ENCODE measurements around the gene ERFE.

The ERFE gene

GRCh38 chr2:238137885-238138284, 20.9 kb upstream of the ERFE start:
- ChIA-PET CTCF (no interaction called here), POLR2A (no interaction called here)
- TF ChIP-seq SUZ12 (IDR thresholded peaks at IDR 0.05) (no peak), L3MBTL2 (conservative IDR thresholded peaks at IDR 0.05) (no peak), BHLHE40 (IDR thresholded peaks at IDR 0.05; ENCODE audit: borderline replicate concordance) (no peak), ZNF384 (IDR thresholded peaks at IDR 0.05) (no peak), HDGF (IDR thresholded peaks at IDR 0.05; ENCODE audit: borderline replicate concordance) (no peak), CTBP1 (IDR thresholded peaks at IDR 0.05; ENCODE audit: borderline replicate concordance) (no peak), FOXA1 (IDR thresholded peaks at IDR 0.05) (no peak), FOXM1 (IDR thresholded peaks at IDR 0.05; ENCODE audit: borderline replicate concordance) (no peak), ELF4 (IDR thresholded peaks at IDR 0.05) (no peak), FOXK2 (IDR thresholded peaks at IDR 0.05) (no peak)
- DNase-seq (ENCODE audit: extremely low spot score): no peak

- POLR2A ChIA-PET: no interaction called here
- no peak for DNase-seq (ENCODE audit: extremely low spot score)
- TF ChIP-seq FOXM1 (IDR thresholded peaks at IDR 0.05; ENCODE audit: borderline replicate concordance) (no peak), ZNF384 (IDR thresholded peaks at IDR 0.05) (no peak), FOXK2 (IDR thresholded peaks at IDR 0.05) (no peak), CTBP1 (IDR thresholded peaks at IDR 0.05; ENCODE audit: borderline replicate concordance) (no peak), FOXA1 (IDR thresholded peaks at IDR 0.05) (no peak), HDGF (IDR thresholded peaks at IDR 0.05; ENCODE audit: borderline replicate concordance) (no peak), TARDBP (IDR thresholded peaks at IDR 0.05) (no peak), ARNT (IDR thresholded peaks at IDR 0.05) (no peak), L3MBTL2 (conservative IDR thresholded peaks at IDR 0.05) (no peak)
- CTCF ChIA-PET: no interaction called here
These were observed 20.2 kb upstream of the ERFE start, which contains the start of gene KLHL30 for GRCh38 chr2:238138331-238139195. KLHL30 (plus strand) TSS chr2:238138668; CDS start chr2:238140755, 2,087 bp downstream.

- TF ChIP-seq TARDBP (IDR thresholded peaks at IDR 0.05) (no peak), CTBP1 (IDR thresholded peaks at IDR 0.05; ENCODE audit: borderline replicate concordance) (no peak), FOXM1 (IDR thresholded peaks at IDR 0.05; ENCODE audit: borderline replicate concordance) (no peak), FOXA1 (IDR thresholded peaks at IDR 0.05) (no peak), NFRKB (IDR thresholded peaks at IDR 0.05) (no peak), LEF1 (IDR thresholded peaks at IDR 0.05; ENCODE audit: borderline replicate concordance) (no peak), PKNOX1 (IDR thresholded peaks at IDR 0.05) (no peak), FOXK2 (IDR thresholded peaks at IDR 0.05) (no peak), BHLHE40 (IDR thresholded peaks at IDR 0.05; ENCODE audit: borderline replicate concordance) (no peak), SP1 (IDR thresholded peaks at IDR 0.05) (no peak), SUZ12 (IDR thresholded peaks at IDR 0.05) (no peak), L3MBTL2 (conservative IDR thresholded peaks at IDR 0.05) (no peak), ELF4 (IDR thresholded peaks at IDR 0.05) (no peak), ZNF384 (IDR thresholded peaks at IDR 0.05) (no peak)
- POLR2A ChIA-PET: no interaction called here
- CTCF ChIA-PET: no interaction called here
- peak; percentile 66 for DNase-seq (ENCODE audit: extremely low spot score)
These were observed 19.4 kb upstream of the ERFE start for GRCh38 chr2:238139196-238140039.

DNA sequence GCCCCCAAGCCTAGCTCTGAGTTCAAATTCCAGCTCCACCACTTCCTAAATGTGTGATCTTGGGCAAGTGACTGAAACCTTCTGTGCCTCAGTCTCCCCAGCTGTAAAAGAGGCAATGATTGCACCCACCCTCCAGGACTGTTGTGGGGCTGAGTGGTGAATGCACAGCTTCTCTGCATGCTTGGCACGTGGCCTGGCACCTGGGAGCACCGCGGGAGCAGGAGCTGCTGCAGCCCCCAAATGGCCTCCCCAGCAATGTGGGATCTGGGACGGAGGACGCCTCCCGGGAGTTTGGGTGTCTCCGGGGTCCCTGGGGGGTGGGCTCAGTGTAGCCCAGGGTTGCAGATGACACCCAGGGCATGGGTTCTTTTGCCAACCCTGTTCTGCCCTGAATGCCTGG, 18.7 kb upstream of the ERFE start:
- no peak for DNase-seq (ENCODE audit: extremely low spot score)
- POLR2A ChIA-PET: interaction anchor here (0.6 kb wide), 1 partner anchor 99 kb away, joined by 3 read pairs; the partner anchor contains the start of gene HES6
- CTCF ChIA-PET: no interaction called here
- TF ChIP-seq ELF4 (IDR thresholded peaks at IDR 0.05) (no peak), L3MBTL2 (conservative IDR thresholded peaks at IDR 0.05) (no peak), PKNOX1 (IDR thresholded peaks at IDR 0.05) (no peak), TARDBP (IDR thresholded peaks at IDR 0.05) (no peak), SP1 (IDR thresholded peaks at IDR 0.05) (no peak), LEF1 (IDR thresholded peaks at IDR 0.05; ENCODE audit: borderline replicate concordance) (no peak), ZNF384 (IDR thresholded peaks at IDR 0.05) (no peak), NFRKB (IDR thresholded peaks at IDR 0.05) (no peak), ARNT (IDR thresholded peaks at IDR 0.05) (no peak), CTBP1 (IDR thresholded peaks at IDR 0.05; ENCODE audit: borderline replicate concordance) (no peak), FOXM1 (IDR thresholded peaks at IDR 0.05; ENCODE audit: borderline replicate concordance) (no peak)

GRCh38 chr2:238140721-238141540, 17.8 kb upstream of the ERFE start:
- ChIA-PET POLR2A (interaction anchor here (0.6 kb wide), 1 partner anchor 98 kb away, joined by 3 read pairs; the partner anchor contains the start of gene HES6), CTCF (no interaction called here)
- TF ChIP-seq L3MBTL2 (conservative IDR thresholded peaks at IDR 0.05): no peak
- TF ChIP-seq HDGF (IDR thresholded peaks at IDR 0.05; ENCODE audit: borderline replicate concordance): no peak
- DNase-seq (ENCODE audit: extremely low spot score): no peak

All from HEK293T (cell line).